Measurements from ENCODE around the gene GPR27. TPM values are rescaled to one million over a fixed set of nuclear protein-coding genes. Genes with fewer than 3 reads are reported as not detected.

The GPR27 gene
- total RNA-seq, 2 donors from 2014 or later, result 11.2 to 29.1 TPM

DNA sequence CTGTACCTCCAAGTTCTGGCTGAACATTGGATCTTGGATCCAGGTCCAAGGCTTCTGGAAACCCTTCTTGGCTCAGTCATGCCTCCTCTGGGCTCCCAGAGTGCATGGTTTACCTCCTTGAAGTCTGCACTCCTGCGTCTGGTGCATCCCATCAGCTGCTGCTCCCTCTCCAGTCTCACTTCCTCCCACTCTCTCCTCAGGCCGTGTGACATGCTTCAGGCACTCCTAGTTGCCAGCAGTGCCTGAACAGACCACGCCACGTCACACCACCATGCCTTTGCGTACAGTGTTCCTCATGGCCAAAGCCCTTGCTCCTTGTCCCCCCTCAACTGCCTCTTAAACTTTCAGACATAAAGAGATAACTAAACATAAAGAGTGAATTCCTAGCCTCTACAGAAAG, 5.7 kb downstream of the GPR27 start:
- 88% methylated on average over 5 of the region's 5 CpGs for WGBS
- H3K4me1 ChIP-seq (replicated peaks), result no peaks in the 10 kb centered on the region
- TF ChIP-seq POLR2AphosphoS5 (IDR thresholded peaks at IDR 0.05), result no peak
- TF ChIP-seq, protein P1, sequence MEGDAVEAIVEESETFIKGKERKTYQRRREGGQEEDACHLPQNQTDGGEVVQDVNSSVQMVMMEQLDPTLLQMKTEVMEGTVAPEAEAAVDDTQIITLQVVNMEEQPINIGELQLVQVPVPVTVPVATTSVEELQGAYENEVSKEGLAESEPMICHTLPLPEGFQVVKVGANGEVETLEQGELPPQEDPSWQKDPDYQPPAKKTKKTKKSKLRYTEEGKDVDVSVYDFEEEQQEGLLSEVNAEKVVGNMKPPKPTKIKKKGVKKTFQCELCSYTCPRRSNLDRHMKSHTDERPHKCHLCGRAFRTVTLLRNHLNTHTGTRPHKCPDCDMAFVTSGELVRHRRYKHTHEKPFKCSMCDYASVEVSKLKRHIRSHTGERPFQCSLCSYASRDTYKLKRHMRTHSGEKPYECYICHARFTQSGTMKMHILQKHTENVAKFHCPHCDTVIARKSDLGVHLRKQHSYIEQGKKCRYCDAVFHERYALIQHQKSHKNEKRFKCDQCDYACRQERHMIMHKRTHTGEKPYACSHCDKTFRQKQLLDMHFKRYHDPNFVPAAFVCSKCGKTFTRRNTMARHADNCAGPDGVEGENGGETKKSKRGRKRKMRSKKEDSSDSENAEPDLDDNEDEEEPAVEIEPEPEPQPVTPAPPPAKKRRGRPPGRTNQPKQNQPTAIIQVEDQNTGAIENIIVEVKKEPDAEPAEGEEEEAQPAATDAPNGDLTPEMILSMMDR (IDR thresholded peaks at IDR 0.05), result no peak
- no peak for TF ChIP-seq POLR2A (IDR thresholded peaks at IDR 0.05)
- H3K27me3 ChIP-seq (replicated peaks; ENCODE audit: insufficient read depth), result no peaks in the 10 kb centered on the region
- H3K36me3 ChIP-seq, result no peaks in the 10 kb centered on the region
- no peak for DNase-seq (ENCODE audit: low spot score)
- H3K4me3 ChIP-seq, result no peak overlapping the region
- no peak overlapping the region for H3K27ac ChIP-seq
- intact Hi-C loops (cut with DNase I), result no loop called here
- H3K9me3 ChIP-seq, result no peaks in the 10 kb centered on the region

DNA sequence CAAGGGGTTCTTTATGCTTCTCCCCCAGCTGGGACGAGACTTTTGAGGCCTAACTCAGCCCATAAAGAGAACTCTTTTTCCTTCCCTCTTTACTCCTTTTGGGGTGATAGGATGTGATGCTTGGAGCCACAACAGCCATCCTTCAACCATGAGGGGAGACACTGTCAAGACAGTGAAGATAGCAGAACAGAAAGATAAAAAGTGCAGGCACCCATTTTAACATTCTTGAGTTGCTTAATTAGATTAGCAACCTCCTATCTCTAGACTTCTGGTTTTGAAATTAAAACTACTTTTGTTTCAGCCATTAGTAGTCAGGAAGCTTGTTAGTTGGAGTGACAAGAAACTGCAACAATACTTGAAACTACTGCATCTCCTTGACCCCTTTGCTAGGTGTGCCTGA, 6.5 kb downstream of the GPR27 start:
- DNase-seq (ENCODE audit: low spot score), result no peak
- Histone ChIP-seq H3K4me1 (replicated peaks) (no peaks in the 10 kb centered on the region), H3K4me3 (no peak overlapping the region), H3K9me3 (no peaks in the 10 kb centered on the region), H3K27me3 (replicated peaks; ENCODE audit: insufficient read depth) (no peaks in the 10 kb centered on the region), H3K27ac (no peak overlapping the region), H3K36me3 (no peaks in the 10 kb centered on the region)
- 100% methylated on average over 1 of the region's 1 CpG for WGBS
- no peak for TF ChIP-seq POLR2AphosphoS5 (IDR thresholded peaks at IDR 0.05)
- TF ChIP-seq POLR2A (IDR thresholded peaks at IDR 0.05), result no peak
- TF ChIP-seq, protein P1 (IDR thresholded peaks at IDR 0.05), result no peak
- intact Hi-C loops (cut with DNase I), result no loop called here

DNA sequence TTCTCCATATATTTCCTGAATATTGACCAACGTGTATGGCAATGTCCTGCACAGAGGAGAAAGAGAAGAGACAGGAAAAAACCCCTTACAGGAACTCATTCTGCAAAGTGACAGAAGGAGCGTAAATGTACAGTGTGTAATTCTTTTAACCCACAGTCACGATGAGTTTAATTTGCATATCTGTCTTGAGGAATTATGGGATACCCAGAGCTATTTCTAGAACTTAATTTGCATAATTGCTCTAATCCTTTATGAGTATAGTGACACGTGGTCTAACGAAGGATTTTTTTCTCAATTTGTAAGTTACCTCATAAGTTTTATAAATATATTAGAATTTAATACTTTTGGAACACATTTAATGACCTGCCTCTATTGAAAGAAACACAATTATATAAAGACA, 9.8 kb downstream of the GPR27 start:
- Histone ChIP-seq H3K27me3 (replicated peaks; ENCODE audit: insufficient read depth) (no peaks in the 10 kb centered on the region), H3K36me3 (no peaks in the 10 kb centered on the region), H3K27ac (no peak overlapping the region), H3K4me1 (replicated peaks) (no peaks in the 10 kb centered on the region), H3K9me3 (no peaks in the 10 kb centered on the region), H3K4me3 (no peak overlapping the region)
- intact Hi-C loops (cut with DNase I), result no loop called here
- DNase-seq (ENCODE audit: low spot score), result no peak
- WGBS, result 77% methylated on average over 5 of the region's 5 CpGs
- no peak for TF ChIP-seq POLR2A (IDR thresholded peaks at IDR 0.05)
- TF ChIP-seq, protein P1 (IDR thresholded peaks at IDR 0.05), result no peak

DNA sequence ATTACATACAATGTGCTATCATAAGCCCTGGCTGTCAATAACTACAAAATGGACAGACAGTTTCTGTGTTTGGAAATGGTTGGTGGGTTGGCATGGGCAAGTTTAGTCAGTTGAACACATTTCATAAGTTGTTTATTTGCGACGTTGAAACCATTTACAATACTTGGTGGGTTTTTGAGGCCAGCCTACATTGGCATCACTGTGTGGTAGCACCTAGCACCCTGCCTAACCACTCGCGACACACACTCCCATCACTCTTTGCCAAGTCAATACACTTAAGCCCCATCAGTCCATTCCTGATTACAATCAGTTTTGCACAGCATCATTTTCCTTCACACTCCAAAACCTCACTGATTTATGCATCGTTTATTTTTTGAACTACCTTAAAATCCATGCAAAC, 17.5 kb downstream of the GPR27 start:
- Histone ChIP-seq H3K4me1 (replicated peaks) (no peaks in the 10 kb centered on the region), H3K36me3 (no peaks in the 10 kb centered on the region), H3K27ac (no peak overlapping the region), H3K27me3 (replicated peaks; ENCODE audit: insufficient read depth) (no peaks in the 10 kb centered on the region), H3K4me3 (no peak overlapping the region), H3K9me3 (no peaks in the 10 kb centered on the region)
- intact Hi-C loops (cut with DNase I), result no loop called here
- 69% methylated on average over 5 of the region's 5 CpGs for WGBS
- no peak for DNase-seq (ENCODE audit: low spot score)
- TF ChIP-seq, protein P1 (IDR thresholded peaks at IDR 0.05), result no peak

DNA sequence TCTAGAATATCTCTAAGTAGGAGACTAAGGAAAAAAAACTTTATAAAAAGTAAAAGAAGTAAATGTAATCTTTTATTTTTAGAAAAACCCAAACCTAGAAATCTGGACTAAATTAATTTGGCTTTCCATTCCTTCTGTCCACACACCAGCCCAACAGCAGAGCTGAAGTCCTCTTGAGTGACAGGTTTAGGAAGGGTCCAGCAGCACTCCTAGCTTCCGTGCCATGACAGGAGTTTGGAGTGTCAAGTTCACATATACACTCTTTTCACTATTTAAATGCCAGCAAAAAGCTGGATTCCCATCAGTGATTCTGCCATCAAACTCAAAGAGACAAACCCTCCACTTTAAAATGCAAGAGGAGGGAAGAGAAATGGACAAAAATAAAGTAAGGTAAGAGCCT, 18.2 kb downstream of the GPR27 start:
- no peak overlapping the region for H3K4me3 ChIP-seq
- no peak for TF ChIP-seq POLR2AphosphoS5 (IDR thresholded peaks at IDR 0.05)
- TF ChIP-seq, protein P1 (IDR thresholded peaks at IDR 0.05), result no peak
- TF ChIP-seq POLR2A (IDR thresholded peaks at IDR 0.05), result no peak
- WGBS, result 71% methylated on average over 1 of the region's 1 CpG
- no peaks in the 10 kb centered on the region for H3K27me3 ChIP-seq (replicated peaks; ENCODE audit: insufficient read depth)
- no peaks in the 10 kb centered on the region for H3K9me3 ChIP-seq
- no peak overlapping the region for H3K27ac ChIP-seq
- no peaks in the 10 kb centered on the region for H3K36me3 ChIP-seq
- DNase-seq (ENCODE audit: low spot score), result no peak
- H3K4me1 ChIP-seq (replicated peaks), result no peaks in the 10 kb centered on the region
- intact Hi-C loops (cut with DNase I), result no loop called here

Data from prostate gland (tissue), 2 donors.